EL (cell line): ENCODE measurements around the gene GCSAML.
A peak's percentile ranks its signal among the peaks of the same experiment; 100 is the strongest.

Source experiments
- DNase-seq: peaks from one replicate; pipeline ENCODE4 v3.0.0-alpha.2; 2016

GCSAML gene

GRCh38 chr1:247576514-247576913 is 27.6 kb downstream of the GCSAML start:
- DNase-seq, result peak; percentile 10

- no peak for DNase-seq
These were observed 30.1 kb downstream of the GCSAML start for GRCh38 chr1:247578946-247579460.

GRCh38 chr1:247588060-247588459 is 39.1 kb downstream of the GCSAML start, which contains the start of gene OR2G2:
TSS of gene OR2G2 (plus strand) at chr1:247588360. CDS start at chr1:247588360, 0 bp downstream.
- DNase-seq, result no peak

GRCh38 chr1:247605286-247605685 is 56.4 kb downstream of the GCSAML start, which contains the start of gene OR2G3:
TSS of gene OR2G3 (plus strand) at chr1:247605586. CDS start at chr1:247605586, 0 bp downstream.
- DNase-seq, result no peak

- no peak for DNase-seq
These were observed 64.5 kb downstream of the GCSAML start for GRCh38 chr1:247613405-247613804.

- no peak for DNase-seq
These were observed 65.7 kb downstream of the GCSAML start for GRCh38 chr1:247614625-247615024.
